ENCODE results near the gene HOXD1.

DNA sequence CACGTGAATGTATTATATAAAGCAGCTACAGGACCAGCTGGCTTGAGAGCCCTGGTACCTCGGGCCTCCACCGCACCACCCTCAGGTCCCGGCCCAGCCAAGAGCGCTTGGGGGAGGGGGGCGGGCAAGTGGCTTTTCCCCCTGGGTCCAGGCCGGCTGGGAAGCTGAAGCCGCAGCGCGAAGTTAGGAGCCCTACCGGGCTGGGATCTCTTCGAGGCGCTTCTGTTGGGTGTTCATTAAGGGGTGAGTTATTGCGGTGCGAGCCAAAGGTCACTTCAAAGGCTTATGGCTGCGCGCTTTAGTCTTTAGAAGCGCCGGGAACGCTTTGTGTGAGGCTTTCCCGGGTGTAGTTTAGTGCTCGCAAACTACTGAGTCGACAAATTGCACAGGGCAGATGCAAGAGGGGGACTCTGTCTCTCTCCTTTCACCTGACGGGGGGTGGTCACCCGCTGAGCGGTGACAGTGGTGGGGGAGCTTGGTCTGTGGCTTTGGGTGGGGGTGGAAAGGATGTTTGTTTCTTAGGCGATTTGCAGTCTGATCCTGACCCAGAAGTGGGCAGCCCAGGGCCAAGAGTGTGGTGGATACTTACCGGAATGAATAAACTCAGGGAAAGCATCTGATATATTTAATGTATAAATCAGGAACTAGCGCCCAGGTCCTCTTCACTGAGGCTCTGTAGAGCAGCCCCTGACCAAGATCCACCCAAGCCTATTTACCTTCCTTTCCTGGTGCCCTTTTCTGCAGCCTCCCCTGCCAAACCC is 25.4 kb upstream of the HOXD1 start:
- TF ChIP-seq EP300 (IDR thresholded peaks at IDR 0.05; ENCODE audit: borderline replicate concordance), result no peak
- TF ChIP-seq TAF1 (IDR thresholded peaks at IDR 0.05; ENCODE audit: low read depth), result no peak
